Measurements from ENCODE around the gene TMEM31. TPM values are rescaled to one million over a fixed set of nuclear protein-coding genes. Genes with fewer than 3 reads are reported as not detected.
A peak's percentile ranks its signal among the peaks of the same experiment; 100 is the strongest.

TMEM31 gene
- not detected for total RNA-seq

- Histone ChIP-seq H3K4me1 (ENCODE audit: control insufficient read depth in 3 of 3, insufficient read depth in 3 of 3, low read length in 3 of 3) (no peaks in the 10 kb centered on the region), H3K27ac (ENCODE audit: low read depth, low read length) (no peak within 1 kb of the TSS), H3K36me3 (ENCODE audit: control insufficient read depth in 3 of 3, insufficient read depth in 3 of 3, low read length in 3 of 3) (no peaks in the 10 kb centered on the region), H3K9me3 (ENCODE audit: control insufficient read depth in 3 of 3, low read length in 3 of 3) (no peaks in the 10 kb centered on the region), H3K9ac (ENCODE audit: low read depth in 1 of 3, low read length in 3 of 3) (no peak within 1 kb of the TSS), H3K4me3 (ENCODE audit: low read length in 3 of 3) (no peak within 1 kb of the TSS), H3K27me3 (ENCODE audit: control insufficient read depth in 3 of 3, insufficient read depth in 3 of 3, low read length in 3 of 3) (no peaks in the 10 kb centered on the region)
These were observed at the start of gene TMEM31 for GRCh38 chrX:103710609-103711008. Gene TMEM31 (plus strand): TSS chrX:103710909. CDS start chrX:103712259, 1,350 bp downstream.

DNA sequence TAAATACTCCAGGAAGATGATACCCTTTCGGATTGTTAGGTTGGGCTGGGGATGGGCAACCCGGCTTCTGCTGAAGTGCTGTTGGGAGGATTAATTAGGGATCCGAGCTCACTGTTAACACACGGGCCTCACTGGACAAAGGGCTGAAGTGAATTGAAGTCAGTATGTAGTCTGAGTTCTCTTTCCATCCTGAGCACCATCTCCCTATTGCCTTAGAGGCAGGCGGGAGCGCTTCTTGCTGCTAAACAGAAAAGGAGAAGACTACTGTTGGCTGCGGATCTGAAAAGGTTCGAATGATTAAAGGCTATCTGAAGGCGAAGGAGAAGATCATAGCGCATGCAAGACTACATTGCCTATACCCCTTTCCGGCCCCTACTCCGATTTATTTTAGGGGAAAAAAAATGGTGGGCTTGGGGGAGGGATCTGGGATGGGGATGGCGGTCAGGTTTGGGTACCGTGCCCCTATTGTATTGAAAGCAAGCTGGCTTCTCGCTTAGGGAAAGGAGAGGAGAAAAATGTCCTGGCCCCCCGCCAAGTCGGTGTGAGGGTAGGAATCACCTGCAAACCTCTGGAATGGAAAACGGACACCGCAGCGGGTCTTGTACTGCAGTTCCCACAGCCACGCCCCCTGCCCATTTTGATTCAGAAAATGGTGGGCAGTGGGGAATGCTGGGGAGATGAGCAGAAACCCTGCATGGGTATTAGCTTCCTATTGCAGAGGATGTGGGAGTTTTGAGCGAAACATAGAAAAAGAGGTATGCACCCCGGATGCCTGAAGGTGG, 46.5 kb upstream of the TMEM31 start:
- Histone ChIP-seq H3K4me3 (ENCODE audit: low read length in 3 of 3) (no peak overlapping the region), H3K27me3 (ENCODE audit: control insufficient read depth in 3 of 3, insufficient read depth in 3 of 3, low read length in 3 of 3) (peaks cover 3 to 11% (median 5%) of the 10 kb centered on the region in 3 donors), H3K9ac (ENCODE audit: low read depth in 1 of 3, low read length in 3 of 3) (no peak overlapping the region), H3K9me3 (ENCODE audit: control insufficient read depth in 3 of 3, low read length in 3 of 3) (no peaks in the 10 kb centered on the region), H3K4me1 (ENCODE audit: control insufficient read depth in 3 of 3, insufficient read depth in 3 of 3, low read length in 3 of 3) (no peaks in the 10 kb centered on the region), H3K27ac (ENCODE audit: low read depth, low read length) (no peak overlapping the region), H3K36me3 (ENCODE audit: control insufficient read depth in 3 of 3, insufficient read depth in 3 of 3, low read length in 3 of 3) (no peaks in the 10 kb centered on the region)

DNA sequence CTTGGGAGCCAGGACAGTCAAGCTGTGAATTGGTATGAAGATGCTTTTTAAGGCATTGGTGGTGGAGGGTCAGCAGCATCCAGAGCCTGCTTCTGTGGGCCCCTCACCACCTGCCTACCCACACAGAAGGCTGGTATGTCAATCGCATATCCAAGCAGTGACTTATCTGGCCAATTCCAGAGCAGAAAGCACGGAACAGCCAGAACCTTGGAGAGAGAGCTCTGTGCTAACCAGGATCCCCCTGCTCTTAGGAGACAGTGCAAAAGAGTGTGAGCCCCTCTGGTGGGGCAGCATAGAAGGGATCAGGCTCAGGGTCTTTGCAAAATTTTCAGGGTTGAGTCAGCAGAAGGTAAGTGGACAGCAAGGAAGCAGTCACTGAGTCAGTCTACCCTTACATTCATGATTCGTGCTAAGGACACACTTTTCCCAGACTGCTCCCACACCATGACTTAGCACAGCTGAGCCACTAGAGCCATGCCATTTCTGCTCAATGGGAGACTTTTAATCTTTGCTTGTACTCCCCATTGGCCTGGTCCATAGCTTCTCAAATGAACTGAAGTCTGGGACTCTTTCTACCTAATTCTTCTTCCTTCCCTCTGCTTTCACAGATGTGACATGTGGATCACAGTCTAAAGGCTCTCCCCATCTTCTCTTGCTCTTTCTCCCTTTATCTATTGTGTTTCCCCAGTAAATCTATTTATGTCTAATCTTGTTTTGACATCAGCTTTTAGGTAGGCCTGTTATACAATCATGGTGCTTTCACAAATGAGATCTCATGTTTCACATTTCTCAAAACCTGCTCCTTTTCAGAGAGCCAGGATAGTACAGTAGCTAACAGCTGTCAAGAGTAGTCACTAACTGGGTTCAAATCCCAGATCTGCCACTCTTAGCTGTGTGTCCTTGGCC, 44.3 kb upstream of the TMEM31 start:
- no peaks in the 10 kb centered on the region for H3K9me3 ChIP-seq (ENCODE audit: control insufficient read depth in 3 of 3, low read length in 3 of 3)
- H3K9ac ChIP-seq (ENCODE audit: low read depth in 1 of 3, low read length in 3 of 3): no peak overlapping the region
- no peaks in the 10 kb centered on the region for H3K36me3 ChIP-seq (ENCODE audit: control insufficient read depth in 3 of 3, insufficient read depth in 3 of 3, low read length in 3 of 3)
- H3K4me3 ChIP-seq (ENCODE audit: low read length in 3 of 3): no peak overlapping the region
- H3K27ac ChIP-seq (ENCODE audit: low read depth, low read length): no peak overlapping the region
- no peaks in the 10 kb centered on the region for H3K4me1 ChIP-seq (ENCODE audit: control insufficient read depth in 3 of 3, insufficient read depth in 3 of 3, low read length in 3 of 3)
- peaks cover 3 to 5% (median 5%) of the 10 kb centered on the region in 3 donors for H3K27me3 ChIP-seq (ENCODE audit: control insufficient read depth in 3 of 3, insufficient read depth in 3 of 3, low read length in 3 of 3)

DNA sequence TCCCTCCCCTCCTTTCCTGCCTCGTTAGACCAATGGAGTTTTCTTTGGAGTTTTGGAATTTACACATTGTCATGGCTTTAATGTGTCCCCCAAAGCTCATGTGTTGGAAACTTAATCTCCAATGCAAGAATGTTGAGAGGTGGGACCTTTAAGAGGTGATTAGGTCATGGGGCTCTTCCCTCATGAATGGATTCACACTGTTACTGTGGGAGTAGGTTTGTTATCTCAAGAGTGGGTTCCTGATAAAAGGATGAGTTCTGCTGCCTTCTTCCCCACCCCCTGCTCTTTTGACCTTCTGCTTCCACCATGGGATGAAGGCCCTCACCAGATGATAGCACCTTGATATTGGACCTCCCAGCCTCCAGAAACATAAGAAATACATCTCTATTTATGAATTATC, 41.0 kb upstream of the TMEM31 start:
- Histone ChIP-seq H3K36me3 (ENCODE audit: control insufficient read depth in 3 of 3, insufficient read depth in 3 of 3, low read length in 3 of 3) (peaks cover 0 to 4% (median 3%) of the 10 kb centered on the region in 3 donors), H3K4me3 (ENCODE audit: low read length in 3 of 3) (no peak overlapping the region), H3K27me3 (ENCODE audit: control insufficient read depth in 3 of 3, insufficient read depth in 3 of 3, low read length in 3 of 3) (peaks cover 0 to under 1% (median 0%) of the 10 kb centered on the region in 3 donors), H3K9me3 (ENCODE audit: control insufficient read depth in 3 of 3, low read length in 3 of 3) (no peaks in the 10 kb centered on the region), H3K27ac (ENCODE audit: low read depth, low read length) (no peak overlapping the region), H3K4me1 (ENCODE audit: control insufficient read depth in 3 of 3, insufficient read depth in 3 of 3, low read length in 3 of 3) (no peaks in the 10 kb centered on the region), H3K9ac (ENCODE audit: low read depth in 1 of 3, low read length in 3 of 3) (no peak overlapping the region)

- H3K4me1 ChIP-seq (ENCODE audit: control insufficient read depth in 3 of 3, insufficient read depth in 3 of 3, low read length in 3 of 3): no peaks in the 10 kb centered on the region
- H3K36me3 ChIP-seq (ENCODE audit: control insufficient read depth in 3 of 3, insufficient read depth in 3 of 3, low read length in 3 of 3): peaks cover 8 to 31% (median 20%) of the 10 kb centered on the region in 3 donors
- no peak overlapping the region for H3K4me3 ChIP-seq (ENCODE audit: low read length in 3 of 3)
- H3K9me3 ChIP-seq (ENCODE audit: control insufficient read depth in 3 of 3, low read length in 3 of 3): no peaks in the 10 kb centered on the region
- H3K9ac ChIP-seq (ENCODE audit: low read depth in 1 of 3, low read length in 3 of 3): no peak overlapping the region
- H3K27ac ChIP-seq (ENCODE audit: low read depth, low read length): no peak overlapping the region
- no peaks in the 10 kb centered on the region for H3K27me3 ChIP-seq (ENCODE audit: control insufficient read depth in 3 of 3, insufficient read depth in 3 of 3, low read length in 3 of 3)
These were observed 35.9 kb upstream of the TMEM31 start for GRCh38 chrX:103674531-103675454.

GRCh38 chrX:103678199-103678993, 32.3 kb upstream of the TMEM31 start:
- H3K4me1 ChIP-seq (ENCODE audit: control insufficient read depth in 3 of 3, insufficient read depth in 3 of 3, low read length in 3 of 3): no peaks in the 10 kb centered on the region
- H3K27me3 ChIP-seq (ENCODE audit: control insufficient read depth in 3 of 3, insufficient read depth in 3 of 3, low read length in 3 of 3): no peaks in the 10 kb centered on the region
- no peak overlapping the region for H3K4me3 ChIP-seq (ENCODE audit: low read length in 3 of 3)
- peaks cover 8 to 37% (median 20%) of the 10 kb centered on the region in 3 donors for H3K36me3 ChIP-seq (ENCODE audit: control insufficient read depth in 3 of 3, insufficient read depth in 3 of 3, low read length in 3 of 3)
- H3K27ac ChIP-seq (ENCODE audit: low read depth, low read length): no peak overlapping the region
- H3K9ac ChIP-seq (ENCODE audit: low read depth in 1 of 3, low read length in 3 of 3): no peak overlapping the region
- no peaks in the 10 kb centered on the region for H3K9me3 ChIP-seq (ENCODE audit: control insufficient read depth in 3 of 3, low read length in 3 of 3)

- Histone ChIP-seq H3K27me3 (ENCODE audit: control insufficient read depth in 3 of 3, insufficient read depth in 3 of 3, low read length in 3 of 3) (no peaks in the 10 kb centered on the region), H3K4me3 (ENCODE audit: low read length in 3 of 3) (no peak overlapping the region), H3K9ac (ENCODE audit: low read depth in 1 of 3, low read length in 3 of 3) (no peak overlapping the region), H3K4me1 (ENCODE audit: control insufficient read depth in 3 of 3, insufficient read depth in 3 of 3, low read length in 3 of 3) (peaks cover 0 to 6% (median 5%) of the 10 kb centered on the region in 3 donors), H3K27ac (ENCODE audit: low read depth, low read length) (no peak overlapping the region), H3K36me3 (ENCODE audit: control insufficient read depth in 3 of 3, insufficient read depth in 3 of 3, low read length in 3 of 3) (peaks cover under 1 to 36% (median 10%) of the 10 kb centered on the region in 3 donors), H3K9me3 (ENCODE audit: control insufficient read depth in 3 of 3, low read length in 3 of 3) (no peaks in the 10 kb centered on the region)
These were observed 29.3 kb upstream of the TMEM31 start for GRCh38 chrX:103681443-103681842.

DNA sequence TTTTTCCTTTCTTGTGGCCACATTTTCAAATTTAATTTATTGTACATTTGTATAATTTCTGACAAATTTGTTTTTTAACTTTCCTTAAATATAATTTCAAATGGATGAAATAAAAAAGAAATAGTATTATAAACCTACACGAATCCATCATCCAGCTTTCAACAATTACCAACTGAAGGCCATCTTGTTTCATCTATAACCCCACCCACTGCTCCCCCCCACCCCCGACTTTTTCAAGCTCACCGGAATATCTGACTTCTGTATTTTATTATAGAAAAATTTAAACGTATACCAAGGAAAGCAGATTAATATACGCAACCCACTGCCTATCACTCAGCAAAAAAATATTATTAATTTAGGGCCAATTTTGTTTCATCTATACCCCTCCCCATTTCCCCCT, 25.3 kb upstream of the TMEM31 start:
- Histone ChIP-seq H3K4me1 (ENCODE audit: control insufficient read depth in 3 of 3, insufficient read depth in 3 of 3, low read length in 3 of 3) (peaks cover 0 to 6% (median 5%) of the 10 kb centered on the region in 3 donors), H3K36me3 (ENCODE audit: control insufficient read depth in 3 of 3, insufficient read depth in 3 of 3, low read length in 3 of 3) (peaks cover 0 to 19% (median 6%) of the 10 kb centered on the region in 3 donors), H3K27me3 (ENCODE audit: control insufficient read depth in 3 of 3, insufficient read depth in 3 of 3, low read length in 3 of 3) (no peaks in the 10 kb centered on the region), H3K4me3 (ENCODE audit: low read length in 3 of 3) (peak overlapping the region; percentile 70 to 88 (median 82)), H3K9me3 (ENCODE audit: control insufficient read depth in 3 of 3, low read length in 3 of 3) (no peaks in the 10 kb centered on the region), H3K9ac (ENCODE audit: low read depth in 1 of 3, low read length in 3 of 3) (peak overlapping the region; percentile 81 to 88 (median 84)), H3K27ac (ENCODE audit: low read depth, low read length) (peak overlapping the region; percentile 96)

Data from skeletal muscle tissue (tissue), 4 donors.